Progenitor cell of endocrine pancreas (in vitro differentiated cells): ENCODE measurements around the gene COL7A1. TPM values are rescaled to one million over a fixed set of nuclear protein-coding genes. Genes with fewer than 3 reads are reported as not detected.

ENCODE experiments used
- DNase-seq: peaks from one replicate; pipeline ENCODE4 v3.0.0; 2021; ENCODE audit warnings: low spot score; ENCODE audit not compliant: unreplicated experiment
- H3K27ac Mint-ChIP-seq: 2 replicates; pipeline ENCODE4 v1.8.0; 2021; ENCODE audit warnings: mild to moderate bottlenecking, moderate library complexity, mixed read lengths
- H3K27me3 Mint-ChIP-seq: 2 replicates; pipeline ENCODE4 v1.8.0; 2021; ENCODE audit warnings: mixed read lengths
- H3K36me3 Mint-ChIP-seq: 2 replicates; pipeline ENCODE4 v1.8.0; 2022; ENCODE audit warnings: mixed read lengths; ENCODE audit not compliant: insufficient read depth
- H3K4me1 Mint-ChIP-seq: 2 replicates; pipeline ENCODE4 v1.8.0; 2021; ENCODE audit warnings: low read depth, mixed read lengths
- H3K4me3 Mint-ChIP-seq: 2 replicates; pipeline ENCODE4 v1.8.0; 2021; ENCODE audit warnings: low read depth, mild to moderate bottlenecking, moderate library complexity, mixed read lengths
- H3K9me3 Mint-ChIP-seq: 2 replicates; pipeline ENCODE4 v1.8.0; 2021; ENCODE audit warnings: low read depth, mixed read lengths
- CTCF ChIP-seq: fragments of 200-600 bp; sonication (generic); IDR thresholded peaks from one replicate; pipeline ENCODE4 v1.5.0; 2021; ENCODE audit warnings: antibody characterized with exemption, mild to moderate bottlenecking; ENCODE audit not compliant: unreplicated experiment
- total RNA-seq: library from RNA; stranded (reverse); gene quantifications from 2 replicates; pipeline ENCODE4 v1.2.1, GENCODE V29; 2021

Gene COL7A1
- total RNA-seq, 1 donor from 2014 or later = 38.4 TPM

GRCh38 chr3:48593337-48593736, 1.8 kb downstream of the COL7A1 start:
- H3K4me1 Mint-ChIP-seq = no peaks in the 10 kb centered on the region
- peaks cover 1% of the 10 kb centered on the region for H3K36me3 Mint-ChIP-seq
- no peak overlapping the region for H3K27ac Mint-ChIP-seq
- H3K4me3 Mint-ChIP-seq = no peak overlapping the region
- H3K9me3 Mint-ChIP-seq = no peaks in the 10 kb centered on the region
- DNase-seq = no peak
- peaks cover 11% of the 10 kb centered on the region for H3K27me3 Mint-ChIP-seq
- TF ChIP-seq CTCF = no peak

DNA sequence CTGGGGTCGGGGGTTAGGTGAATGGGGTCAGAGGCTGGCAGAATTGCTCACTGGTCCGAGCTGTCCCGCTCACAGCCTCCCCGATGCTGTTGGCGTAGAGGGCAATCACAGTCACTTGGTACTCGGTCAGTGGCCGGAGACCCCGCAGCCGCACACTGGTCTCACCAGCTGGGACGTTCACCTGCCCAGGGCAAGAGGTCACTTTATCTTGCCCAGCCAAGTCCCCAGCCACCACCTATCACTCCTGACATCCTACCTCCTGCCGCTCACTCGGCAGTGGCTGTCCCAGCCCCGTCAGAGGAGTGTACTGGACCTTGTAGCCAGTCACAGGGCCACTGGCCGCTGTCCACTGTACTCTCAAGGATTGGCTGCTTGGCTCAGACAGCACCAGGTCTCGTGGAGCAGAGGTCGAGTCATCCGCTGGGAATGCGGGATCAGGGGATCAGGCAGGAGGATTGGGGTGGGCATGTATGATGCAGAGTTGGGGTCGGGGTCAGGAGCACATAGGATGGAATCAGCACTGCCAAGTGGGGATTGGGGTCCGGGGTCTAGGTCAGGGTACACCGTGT, 2.5 kb downstream of the COL7A1 start:
- H3K4me3 Mint-ChIP-seq = no peak overlapping the region
- H3K4me1 Mint-ChIP-seq = no peaks in the 10 kb centered on the region
- H3K9me3 Mint-ChIP-seq = no peaks in the 10 kb centered on the region
- peaks cover 1% of the 10 kb centered on the region for H3K36me3 Mint-ChIP-seq
- TF ChIP-seq CTCF = no peak
- DNase-seq = no peak
- no peak overlapping the region for H3K27ac Mint-ChIP-seq
- H3K27me3 Mint-ChIP-seq = peaks cover 11% of the 10 kb centered on the region

GRCh38 chr3:48591886-48592518, 3.1 kb downstream of the COL7A1 start:
- TF ChIP-seq CTCF = no peak
- H3K4me3 Mint-ChIP-seq = no peak overlapping the region
- H3K36me3 Mint-ChIP-seq = peaks cover 1% of the 10 kb centered on the region
- H3K27ac Mint-ChIP-seq = no peak overlapping the region
- H3K27me3 Mint-ChIP-seq = peaks cover 11% of the 10 kb centered on the region
- H3K4me1 Mint-ChIP-seq = no peaks in the 10 kb centered on the region
- no peaks in the 10 kb centered on the region for H3K9me3 Mint-ChIP-seq
- no peak for DNase-seq

GRCh38 chr3:48591436-48591835, 3.7 kb downstream of the COL7A1 start:
- TF ChIP-seq CTCF = no peak
- H3K36me3 Mint-ChIP-seq = peaks cover 3% of the 10 kb centered on the region
- H3K9me3 Mint-ChIP-seq = no peaks in the 10 kb centered on the region
- no peak overlapping the region for H3K27ac Mint-ChIP-seq
- no peaks in the 10 kb centered on the region for H3K4me1 Mint-ChIP-seq
- no peak overlapping the region for H3K4me3 Mint-ChIP-seq
- DNase-seq = no peak
- peaks cover 11% of the 10 kb centered on the region for H3K27me3 Mint-ChIP-seq

- Mint-ChIP-seq H3K27me3 (no peaks in the 10 kb centered on the region), H3K27ac (no peak overlapping the region), H3K9me3 (no peaks in the 10 kb centered on the region), H3K4me3 (no peak overlapping the region), H3K4me1 (no peaks in the 10 kb centered on the region), H3K36me3 (peaks cover 3% of the 10 kb centered on the region)
- TF ChIP-seq CTCF = no peak
- no peak for DNase-seq
Measured at GRCh38 chr3:48588230-48588629, 6.9 kb downstream of the COL7A1 start.
